Spinal cord (tissue), 10 donors: ENCODE data around the gene DIAPH1. TPM values are rescaled to one million over a fixed set of nuclear protein-coding genes. Genes with fewer than 3 reads are reported as not detected.

ENCODE experiments used
- DNase-seq, 6 donors: peaks; one replicate each; pipeline versions ENCODE4 v3.0.0 to v3.0.0-alpha.2; 2013 to 2015; ENCODE audit warnings: low spot score in 6 of 6, low read depth in 4 of 6
- H3K27ac ChIP-seq: one replicate; pipeline ENCODE4 v1.5.1; 2013; ENCODE audit warnings: low read depth, low read length, control low read depth
- H3K27me3 ChIP-seq: one replicate; pipeline ENCODE4 v1.6.1; 2013; ENCODE audit warnings: low read length; ENCODE audit not compliant: control insufficient read depth, insufficient read depth
- H3K36me3 ChIP-seq: one replicate; pipeline ENCODE4 v1.6.1; 2013; ENCODE audit warnings: low read length; ENCODE audit not compliant: control insufficient read depth, insufficient read depth
- H3K4me1 ChIP-seq: one replicate; pipeline ENCODE4 v1.6.1; 2013; ENCODE audit warnings: low read length; ENCODE audit not compliant: control insufficient read depth, insufficient read depth
- H3K4me3 ChIP-seq: one replicate; pipeline ENCODE4 v1.5.1; 2013; ENCODE audit warnings: low read depth, low read length, control low read depth
- H3K9me3 ChIP-seq: one replicate; pipeline ENCODE4 v1.6.1; 2013; ENCODE audit warnings: low read length; ENCODE audit not compliant: control insufficient read depth, insufficient read depth
- WGBS: methylation state at CpG from one replicate; pipeline ENCODE4 v1.1.5; 2013; ENCODE audit warnings: missing lambda C conversion rate; ENCODE audit not compliant: insufficient coverage; 5-methylcytosine and 5-hydroxymethylcytosine counted together
- long read RNA-seq, 4 donors: transcript quantifications; one replicate each; lab custom pipeline, GENCODE V29; 2026
- polyA plus RNA-seq, 2 donors: library from polyadenylated mRNA; unstranded; fragments of 120-200 nt; gene quantifications; one replicate each; pipeline ENCODE4 v1.2.1, GENCODE V29; 2013; ENCODE audit not compliant: insufficient read length in 2 of 2
- total RNA-seq, 2 donors: library from RNA; depleted of rRNA in 1 of 2; stranded (reverse); fragments of 120-200 nt in 1 of 2; fragments of >200 nt in 1 of 2; gene quantifications; one replicate each; pipeline versions ENCODE4 v1.2.3 to v1.2.4, GENCODE V29; 2013 to 2014
- donor health status: healthy.

Gene DIAPH1
- 10 to 100 TPM; 23.6 to 24.9 TPM for total RNA-seq
- polyA plus RNA-seq: 10 to 100 TPM; 37.4 to 44.4 TPM
- long read RNA-seq, donor 1, partial matches to known transcripts: 0 of 2 reads
- long read RNA-seq, donor 1, other reads (novel, unspliced or antisense): 0 of 2 reads
- long read RNA-seq, donor 2, partial matches to known transcripts: 0 of 2 reads
- long read RNA-seq, donor 2, other reads (novel, unspliced or antisense): 0 of 2 reads
- long read RNA-seq, donor 3: 0 reads
- long read RNA-seq, donor 4: 0 reads

- WGBS: 2% methylated on average over 70 of the region's 70 CpGs
- no peaks in the 10 kb centered on the region for H3K27me3 ChIP-seq
Measured at GRCh38 chr5:141618804-141619554, at the start of gene DIAPH1. Gene DIAPH1, minus strand, starts transcription at chr5:141619000. Its CDS starts 86 bp downstream, at chr5:141618914.

GRCh38 chr5:141665995-141666940 is 47.5 kb upstream of the DIAPH1 start:
- no peak overlapping the region for H3K27ac ChIP-seq
- no peaks in the 10 kb centered on the region for H3K4me1 ChIP-seq
- WGBS: 79% methylated on average over 15 of the region's 18 CpGs
- no peak overlapping the region for H3K4me3 ChIP-seq
- H3K27me3 ChIP-seq: no peaks in the 10 kb centered on the region
- DNase-seq: no peak
- H3K36me3 ChIP-seq: peaks cover 4% of the 10 kb centered on the region
- no peaks in the 10 kb centered on the region for H3K9me3 ChIP-seq

More at GRCh38 chr5:141618804-141619554, at the start of gene DIAPH1:
- peak; percentile 82 to 99 (median 94) for DNase-seq
- H3K27ac ChIP-seq: peak within 1 kb of the TSS; percentile 62
- peaks cover 7% of the 10 kb centered on the region for H3K4me1 ChIP-seq
- peak within 1 kb of the TSS; percentile 84 for H3K4me3 ChIP-seq
- no peaks in the 10 kb centered on the region for H3K9me3 ChIP-seq
- peaks cover 22% of the 10 kb centered on the region for H3K36me3 ChIP-seq

GRCh38 chr5:141664733-141665461 is 46.1 kb upstream of the DIAPH1 start:
- peak; percentile 38 to 93 (median 69) for DNase-seq
- H3K4me1 ChIP-seq: no peaks in the 10 kb centered on the region
- no peak overlapping the region for H3K27ac ChIP-seq
- H3K27me3 ChIP-seq: no peaks in the 10 kb centered on the region
- H3K36me3 ChIP-seq: peaks cover 4% of the 10 kb centered on the region
- WGBS: 22% methylated on average over 9 of the region's 13 CpGs
- H3K9me3 ChIP-seq: no peaks in the 10 kb centered on the region
- H3K4me3 ChIP-seq: no peak overlapping the region

- Histone ChIP-seq H3K36me3 (peaks cover 4% of the 10 kb centered on the region), H3K9me3 (no peaks in the 10 kb centered on the region), H3K4me3 (no peak overlapping the region), H3K27ac (no peak overlapping the region), H3K27me3 (no peaks in the 10 kb centered on the region), H3K4me1 (no peaks in the 10 kb centered on the region)
- DNase-seq: no peak
- 96% methylated on average over 4 of the region's 8 CpGs for WGBS
Measured at GRCh38 chr5:141663506-141663905, 44.7 kb upstream of the DIAPH1 start.

GRCh38 chr5:141662028-141662427 is 43.2 kb upstream of the DIAPH1 start:
- no peaks in the 10 kb centered on the region for H3K9me3 ChIP-seq

GRCh38 chr5:141657937-141658545 is 39.2 kb upstream of the DIAPH1 start:
- no peaks in the 10 kb centered on the region for H3K4me1 ChIP-seq
- WGBS: 82% methylated on average over 7 of the region's 8 CpGs
- H3K36me3 ChIP-seq: peaks cover 9% of the 10 kb centered on the region
- DNase-seq: no peak
- no peak overlapping the region for H3K27ac ChIP-seq
- H3K9me3 ChIP-seq: no peaks in the 10 kb centered on the region
- no peaks in the 10 kb centered on the region for H3K27me3 ChIP-seq
- H3K4me3 ChIP-seq: no peak overlapping the region

More at GRCh38 chr5:141662028-141662427, 43.2 kb upstream of the DIAPH1 start:
- H3K4me1 ChIP-seq: no peaks in the 10 kb centered on the region
- no peak overlapping the region for H3K27ac ChIP-seq
- H3K36me3 ChIP-seq: peaks cover 4% of the 10 kb centered on the region
- no peak for DNase-seq
- no peaks in the 10 kb centered on the region for H3K27me3 ChIP-seq
- H3K4me3 ChIP-seq: no peak overlapping the region
- 79% methylated on average over 14 of the region's 17 CpGs for WGBS

GRCh38 chr5:141657404-141657803 is 38.6 kb upstream of the DIAPH1 start:
- Histone ChIP-seq H3K9me3 (no peaks in the 10 kb centered on the region), H3K4me1 (no peaks in the 10 kb centered on the region), H3K27me3 (no peaks in the 10 kb centered on the region), H3K27ac (no peak overlapping the region), H3K36me3 (peaks cover 9% of the 10 kb centered on the region), H3K4me3 (no peak overlapping the region)
- WGBS: 100% methylated on average over 1 of the region's 1 CpG
- no peak for DNase-seq

GRCh38 chr5:141656396-141656795 is 37.6 kb upstream of the DIAPH1 start:
- Histone ChIP-seq H3K4me1 (peaks cover 5% of the 10 kb centered on the region), H3K36me3 (peaks cover 9% of the 10 kb centered on the region), H3K4me3 (no peak overlapping the region), H3K9me3 (no peaks in the 10 kb centered on the region), H3K27ac (no peak overlapping the region), H3K27me3 (no peaks in the 10 kb centered on the region)
- WGBS: 94% methylated on average over 7 of the region's 9 CpGs
- no peak for DNase-seq
